GM23248 (cell line): ENCODE results near the gene DUSP9.

ENCODE experiments used
- EZH2 ChIP-seq: fragments of 200-600 bp; sonication (generic); IDR thresholded peaks from 2 replicates; pipeline ENCODE4 v1.6.1; 2018; ENCODE audit warnings: antibody characterized with exemption, mild to moderate bottlenecking; ENCODE audit not compliant: insufficient read depth, poor library complexity, severe bottlenecking
- EZH2phosphoT487 ChIP-seq: fragments of 200-600 bp; sonication (generic); IDR thresholded peaks from 2 replicates; pipeline ENCODE4 v1.6.1; 2018; ENCODE audit warnings: antibody characterized with exemption, moderate library complexity, mild to moderate bottlenecking, low read depth; ENCODE audit not compliant: insufficient read depth

GRCh38 chrX:153628129-153628528 lies 18.9 kb upstream of the DUSP9 start:
- TF ChIP-seq EZH2phosphoT487 (no peak), EZH2 (no peak)
